OCI-LY1 (cell line): Measurements from ENCODE around the gene GALNT2.
A peak's percentile ranks its signal among the peaks of the same experiment; 100 is the strongest.

Experiments used
- H2AFZ ChIP-seq: fragments of 200-600 bp; sonication (generic), shearing (Covaris generic); 2 replicates; pipeline ENCODE4 v1.6.0; 2014; ENCODE audit warnings: antibody characterized with exemption, mild to moderate bottlenecking, low read length
- H3F3A ChIP-seq: fragments of 200-600 bp; sonication (generic), shearing (Covaris generic); 2 replicates; pipeline ENCODE4 v1.6.0; 2014; ENCODE audit warnings: mild to moderate bottlenecking, antibody characterized with exemption, low read length, moderate library complexity; ENCODE audit not compliant: insufficient read depth
- H3K27ac ChIP-seq: fragments of 200-600 bp; sonication (generic); 2 replicates; pipeline ENCODE4 v1.5.1; 2014; ENCODE audit warnings: low read length, mixed run types, mild to moderate bottlenecking, low read depth; ENCODE audit not compliant: poor library complexity, severe bottlenecking
- H3K27me3 ChIP-seq: fragments of 200-600 bp; sonication (generic); 2 replicates; pipeline ENCODE4 v1.6.0; 2014; ENCODE audit warnings: antibody characterized with exemption, mild to moderate bottlenecking, low read length, moderate library complexity; ENCODE audit not compliant: insufficient read depth
- H3K36me3 ChIP-seq: fragments of 200-600 bp; sonication (generic); 2 replicates; pipeline ENCODE4 v1.6.1; 2014; ENCODE audit warnings: mild to moderate bottlenecking, antibody characterized with exemption, low read length, moderate library complexity, mixed read lengths; ENCODE audit not compliant: insufficient read depth
- H3K4me1 ChIP-seq: fragments of 200-600 bp; sonication (generic); 2 replicates; pipeline ENCODE4 v1.5.1; 2014; ENCODE audit warnings: mild to moderate bottlenecking, low read length, moderate library complexity; ENCODE audit not compliant: insufficient read depth, severe bottlenecking
- H3K4me2 ChIP-seq: fragments of 200-600 bp; sonication (generic), shearing (Covaris generic); 2 replicates; pipeline ENCODE4 v1.6.1; 2014; ENCODE audit warnings: low read length
- H3K4me3 ChIP-seq: fragments of 200-600 bp; sonication (generic); 2 replicates; pipeline ENCODE4 v1.5.1; 2014; ENCODE audit warnings: low read length, low read depth, mild to moderate bottlenecking, mixed read lengths; ENCODE audit not compliant: poor library complexity, severe bottlenecking
- H3K79me2 ChIP-seq: fragments of 200-600 bp; shearing (Covaris generic); 2 replicates; pipeline ENCODE4 v1.6.1; 2016; ENCODE audit warnings: mixed run types, low read length, mixed read lengths; ENCODE audit not compliant: insufficient read depth
- H3K9ac ChIP-seq: fragments of 200-600 bp; sonication (generic), shearing (Covaris generic); 2 replicates; pipeline ENCODE4 v1.6.1; 2014; ENCODE audit warnings: mild to moderate bottlenecking, low read length, mixed read lengths
- H3K9me2 ChIP-seq: fragments of 200-600 bp; sonication (generic), shearing (Covaris generic); 2 replicates; pipeline ENCODE4 v1.6.1; 2014; ENCODE audit warnings: low read depth, mild to moderate bottlenecking, low read length, mixed read lengths
- H3K9me3 ChIP-seq: fragments of 200-600 bp; shearing (Covaris generic); 2 replicates; pipeline ENCODE4 v1.6.1; 2014; ENCODE audit warnings: low read length, mixed read lengths
- H4K20me1 ChIP-seq: fragments of 200-600 bp; sonication (generic), shearing (Covaris generic); 2 replicates; pipeline ENCODE4 v1.6.0; 2016; ENCODE audit warnings: mild to moderate bottlenecking, low read length; ENCODE audit not compliant: insufficient read depth
- EZH2 ChIP-seq: fragments of 200-600 bp; sonication (generic), shearing (Covaris generic); IDR thresholded peaks from 2 replicates; pipeline ENCODE4 v1.8.0; 2017; ENCODE audit warnings: borderline replicate concordance, mixed run types, mild to moderate bottlenecking, antibody characterized with exemption, low read length, moderate library complexity, mixed read lengths
- TF ChIP-seq, protein P1 (sequence below): fragments of 200-600 bp; sonication (generic), shearing (Covaris generic); IDR thresholded peaks from 2 replicates; pipeline ENCODE4 v1.5.1; 2017; ENCODE audit warnings: mild to moderate bottlenecking, antibody characterized with exemption, low read length, moderate library complexity, mixed read lengths

The GALNT2 gene

DNA sequence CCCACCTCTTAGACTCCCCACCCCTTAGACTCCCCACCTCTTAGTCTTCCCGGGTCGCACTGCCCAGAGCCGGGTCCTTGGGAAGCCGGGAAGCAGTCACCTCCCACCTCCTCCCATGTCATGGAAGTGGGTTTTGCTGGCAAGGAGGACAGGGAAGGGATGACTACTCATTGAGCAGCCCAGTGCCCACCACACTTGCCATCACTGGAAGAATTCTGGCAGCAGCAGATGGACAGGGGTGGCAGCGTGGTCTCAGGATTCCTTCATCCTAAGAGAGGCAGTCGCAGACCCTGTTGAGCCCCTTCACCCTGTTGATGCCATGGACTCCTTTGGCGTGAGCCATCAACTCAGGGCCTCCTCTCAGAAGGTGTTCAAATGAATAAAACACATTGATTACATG lies 218.3 kb downstream of the GALNT2 start:
- Histone ChIP-seq H3K36me3 (peaks cover 6% of the 10 kb centered on the region; the same call in 1 of the 2 replicates), H3K79me2 (no peaks in the 10 kb centered on the region), H4K20me1 (no peaks in the 10 kb centered on the region), H3K9me3 (no peaks in the 10 kb centered on the region), H3K4me2 (no peak overlapping the region), H3K9me2 (no peaks in the 10 kb centered on the region), H3K4me3 (no peak overlapping the region), H3K27ac (peak overlapping the region; percentile 71), H3K9ac (no peak overlapping the region), H3K27me3 (no peaks in the 10 kb centered on the region), H2AFZ (no peak overlapping the region), H3F3A (no peaks in the 10 kb centered on the region), H3K4me1 (peaks cover 74% of the 10 kb centered on the region)
- TF ChIP-seq EZH2, result no peak
- TF ChIP-seq, protein P1, sequence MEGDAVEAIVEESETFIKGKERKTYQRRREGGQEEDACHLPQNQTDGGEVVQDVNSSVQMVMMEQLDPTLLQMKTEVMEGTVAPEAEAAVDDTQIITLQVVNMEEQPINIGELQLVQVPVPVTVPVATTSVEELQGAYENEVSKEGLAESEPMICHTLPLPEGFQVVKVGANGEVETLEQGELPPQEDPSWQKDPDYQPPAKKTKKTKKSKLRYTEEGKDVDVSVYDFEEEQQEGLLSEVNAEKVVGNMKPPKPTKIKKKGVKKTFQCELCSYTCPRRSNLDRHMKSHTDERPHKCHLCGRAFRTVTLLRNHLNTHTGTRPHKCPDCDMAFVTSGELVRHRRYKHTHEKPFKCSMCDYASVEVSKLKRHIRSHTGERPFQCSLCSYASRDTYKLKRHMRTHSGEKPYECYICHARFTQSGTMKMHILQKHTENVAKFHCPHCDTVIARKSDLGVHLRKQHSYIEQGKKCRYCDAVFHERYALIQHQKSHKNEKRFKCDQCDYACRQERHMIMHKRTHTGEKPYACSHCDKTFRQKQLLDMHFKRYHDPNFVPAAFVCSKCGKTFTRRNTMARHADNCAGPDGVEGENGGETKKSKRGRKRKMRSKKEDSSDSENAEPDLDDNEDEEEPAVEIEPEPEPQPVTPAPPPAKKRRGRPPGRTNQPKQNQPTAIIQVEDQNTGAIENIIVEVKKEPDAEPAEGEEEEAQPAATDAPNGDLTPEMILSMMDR, result no peak

DNA sequence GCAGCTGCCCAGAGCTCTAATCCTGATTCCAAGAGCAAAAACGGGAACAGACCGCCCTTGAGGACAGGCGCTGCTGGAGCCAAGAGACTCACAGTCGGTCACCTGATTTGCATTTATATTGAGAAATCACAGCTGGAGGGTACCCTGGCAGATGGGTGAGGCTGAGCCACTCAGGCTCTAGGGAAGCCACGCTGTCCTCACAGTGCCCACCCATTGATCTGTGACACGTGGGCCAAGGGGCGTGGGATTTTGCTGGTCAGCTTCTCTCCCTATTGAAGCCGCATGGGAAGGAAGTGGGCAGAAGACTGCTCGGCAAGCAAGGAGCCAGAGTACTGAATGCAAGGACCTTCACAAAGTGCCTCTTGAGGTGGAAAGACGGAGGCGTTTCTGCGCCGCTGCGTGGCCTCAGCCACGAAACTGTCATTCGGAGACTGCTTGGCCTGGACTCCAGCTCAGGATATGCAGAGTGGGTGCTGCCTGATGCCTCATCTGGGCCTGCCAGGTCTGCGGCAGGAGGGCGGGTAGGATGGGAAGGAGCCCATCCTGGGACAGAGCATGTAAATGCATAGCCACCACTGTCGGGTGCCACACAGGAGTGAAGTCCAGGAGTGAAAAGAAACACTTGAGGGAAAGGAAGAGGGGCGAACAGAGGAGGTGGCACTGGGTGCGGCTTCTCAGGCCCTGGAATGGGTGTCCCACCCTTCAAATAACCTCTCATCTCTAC lies 219.3 kb downstream of the GALNT2 start:
- peaks cover 6% of the 10 kb centered on the region; the same call in 1 of the 2 replicates for H3K36me3 ChIP-seq
- H3K79me2 ChIP-seq, result no peaks in the 10 kb centered on the region
- H3K27ac ChIP-seq, result peak overlapping the region; percentile 71
- no peaks in the 10 kb centered on the region for H3K9me3 ChIP-seq
- no peaks in the 10 kb centered on the region for H3K9me2 ChIP-seq
- H3K4me1 ChIP-seq, result peaks cover 74% of the 10 kb centered on the region
- peak overlapping the region; percentile 5 for H3K4me3 ChIP-seq
- no peaks in the 10 kb centered on the region for H3K27me3 ChIP-seq
- H2AFZ ChIP-seq, result no peak overlapping the region
- peak overlapping the region; percentile 25; the same call in 1 of the 2 replicates for H3K4me2 ChIP-seq
- H3K9ac ChIP-seq, result no peak overlapping the region; the same call in 1 of the 2 replicates
- H3F3A ChIP-seq, result no peaks in the 10 kb centered on the region
- TF ChIP-seq, protein P1, result no peak
- TF ChIP-seq EZH2, result no peak
- H4K20me1 ChIP-seq, result no peaks in the 10 kb centered on the region

DNA sequence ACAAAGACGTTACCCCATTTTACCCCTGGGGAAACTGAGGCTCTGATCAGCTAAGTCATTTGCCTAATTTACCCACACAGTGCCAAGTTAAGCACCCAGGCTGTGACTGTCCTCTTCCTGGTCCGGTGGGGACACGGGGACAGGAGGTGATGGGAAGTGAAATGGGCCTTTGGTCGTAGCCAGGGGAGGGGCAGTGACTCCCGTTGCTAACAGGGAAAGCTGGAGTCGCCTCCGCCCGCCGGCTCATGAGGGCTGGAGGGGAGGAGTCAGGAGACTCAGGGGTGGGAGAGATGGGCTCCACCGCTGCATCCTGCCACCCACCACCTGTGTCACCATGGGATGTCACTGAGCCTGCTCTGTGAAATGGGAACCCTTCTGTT lies 219.8 kb downstream of the GALNT2 start:
- peak overlapping the region; percentile 71 for H3K27ac ChIP-seq
- no peaks in the 10 kb centered on the region for H3K9me2 ChIP-seq
- H3K9me3 ChIP-seq, result no peaks in the 10 kb centered on the region
- H3K36me3 ChIP-seq, result peaks cover 6% of the 10 kb centered on the region; the same call in 1 of the 2 replicates
- no peak for TF ChIP-seq EZH2
- TF ChIP-seq, protein P1, result no peak
- no peak overlapping the region for H2AFZ ChIP-seq
- H3K4me1 ChIP-seq, result peaks cover 74% of the 10 kb centered on the region
- no peak overlapping the region; the same call in 1 of the 2 replicates for H3K9ac ChIP-seq
- peak overlapping the region; percentile 5 for H3K4me3 ChIP-seq
- H3F3A ChIP-seq, result no peaks in the 10 kb centered on the region
- H3K79me2 ChIP-seq, result no peaks in the 10 kb centered on the region
- no peaks in the 10 kb centered on the region for H4K20me1 ChIP-seq
- no peaks in the 10 kb centered on the region for H3K27me3 ChIP-seq
- H3K4me2 ChIP-seq, result no peak overlapping the region; the same call in 1 of the 2 replicates
